ENCODE measurements around the gene SLC26A8.
"Not testable (repeated sequence)": the region's sequence is repeated elsewhere in the genome, so short reads cannot be mapped to it uniquely, and the experiment has no call there.

SLC26A8 gene

DNA sequence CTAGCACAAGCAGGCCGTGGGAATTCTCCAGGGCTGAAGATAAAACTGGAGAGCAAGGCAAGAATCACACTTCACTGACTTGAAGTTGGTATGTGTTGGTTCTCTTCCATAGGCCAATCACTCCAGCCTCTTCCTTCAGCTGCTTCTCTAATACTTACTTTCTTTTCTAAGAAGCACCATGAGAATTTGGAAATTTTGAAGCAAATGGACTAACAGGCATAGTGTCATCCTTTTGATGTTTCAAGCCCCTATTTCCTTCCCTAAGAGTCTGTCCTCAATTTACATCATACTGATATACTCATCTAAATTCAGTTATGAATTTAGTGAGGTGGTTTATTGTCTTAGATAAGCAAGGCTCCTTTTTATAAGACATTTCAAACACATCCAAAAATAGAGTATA, 24.0 kb downstream of the SLC26A8 start:
- DNase-seq: no peak

- DNase-seq: no peak
These were observed 31.3 kb downstream of the SLC26A8 start for GRCh38 chr6:35993150-35993549.

- DNase-seq: not testable (repeated sequence)
These were observed 36.4 kb downstream of the SLC26A8 start for GRCh38 chr6:35988047-35988446.

DNA sequence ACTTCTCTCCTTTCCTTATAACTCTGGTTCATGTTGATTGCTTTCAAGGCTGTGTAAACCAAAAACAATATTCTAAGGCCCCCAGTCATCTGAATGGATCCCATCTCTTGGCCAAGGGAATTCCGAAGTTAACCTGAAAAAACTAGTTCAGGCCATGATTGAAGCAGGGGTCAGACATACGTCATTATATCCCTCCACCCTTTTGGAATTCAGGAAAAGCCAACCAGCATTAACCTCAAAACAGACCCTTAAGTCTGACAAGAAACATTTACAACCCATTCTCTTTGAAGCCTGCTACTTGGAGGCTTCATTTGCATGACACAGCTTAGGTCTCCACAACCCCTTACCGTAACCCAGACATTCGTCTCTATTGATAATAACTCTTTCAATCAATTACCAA, 39.7 kb downstream of the SLC26A8 start:
- no peak for DNase-seq

GRCh38 chr6:35980991-35981645, 43.3 kb downstream of the SLC26A8 start:
- DNase-seq: no peak

GRCh38 chr6:35980126-35980525, 44.3 kb downstream of the SLC26A8 start:
- not testable (repeated sequence) for DNase-seq

GRCh38 chr6:35977308-35977707, 47.1 kb downstream of the SLC26A8 start:
- DNase-seq: no peak

- no peak for DNase-seq
These were observed 50.7 kb downstream of the SLC26A8 start for GRCh38 chr6:35973670-35974222.

- no peak for DNase-seq
These were observed 51.7 kb downstream of the SLC26A8 start for GRCh38 chr6:35972471-35973367.

DNA sequence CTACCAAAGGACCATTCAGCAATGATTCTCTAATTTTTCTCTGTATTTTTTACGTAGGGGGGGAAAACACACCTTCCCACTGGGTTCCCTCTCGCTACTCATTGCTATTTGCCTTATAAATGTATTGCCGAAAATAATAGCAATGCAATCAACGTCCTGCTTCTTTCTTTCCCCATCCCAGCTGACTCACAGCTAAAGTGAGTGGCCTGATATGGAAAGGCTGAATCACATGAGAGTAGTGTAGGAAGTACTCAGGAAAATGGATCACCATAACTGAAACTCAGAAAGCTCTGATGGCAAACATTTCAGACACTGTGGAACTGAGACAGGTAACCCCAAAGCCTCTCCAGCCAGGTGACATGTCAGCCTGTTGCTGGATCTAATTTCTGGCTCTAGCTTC, 54.3 kb downstream of the SLC26A8 start:
- no peak for DNase-seq

DNA sequence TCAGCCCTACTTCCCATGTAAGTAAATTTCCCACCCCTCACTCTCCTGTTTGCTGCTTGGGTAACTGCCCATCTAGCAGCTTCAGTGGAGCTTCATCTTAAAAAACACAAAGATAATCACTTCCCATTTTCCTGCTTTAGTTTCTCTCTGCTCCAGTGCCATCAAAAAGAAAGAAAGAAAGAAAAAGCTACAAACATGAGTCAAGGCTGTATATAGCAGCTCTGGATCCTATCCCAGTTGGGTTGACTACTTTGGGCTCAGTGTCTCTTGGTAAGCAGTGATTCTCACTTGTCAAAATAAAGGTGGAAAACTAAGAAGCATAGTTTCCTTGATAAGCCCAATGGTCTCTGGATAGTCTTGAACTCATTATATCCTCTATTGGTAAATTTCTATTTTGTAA, 54.8 kb downstream of the SLC26A8 start:
- no peak for DNase-seq

DNA sequence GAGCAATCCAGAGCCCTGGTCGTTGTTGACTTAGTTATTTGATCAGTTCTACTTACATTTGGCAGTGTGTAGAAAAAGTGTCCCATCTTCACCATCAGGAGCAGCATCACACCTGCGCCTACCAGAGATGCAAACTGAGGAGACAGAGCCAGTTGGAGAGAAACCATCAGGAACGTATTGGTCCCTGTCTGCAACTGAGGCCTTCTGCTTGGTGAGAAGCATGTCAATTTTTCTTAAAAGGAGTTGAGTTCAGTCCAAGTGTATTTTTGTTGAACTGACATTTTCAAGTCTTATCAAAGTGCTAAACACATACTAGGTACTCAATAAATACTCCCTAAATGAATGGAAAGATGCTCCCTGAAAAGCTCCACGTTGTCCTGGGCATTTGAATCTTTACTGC, 55.6 kb downstream of the SLC26A8 start:
- DNase-seq: no peak

- peak in 1 of 2 donors; percentile 33 for DNase-seq
These were observed 57.2 kb downstream of the SLC26A8 start for GRCh38 chr6:35967076-35967774.

DNA sequence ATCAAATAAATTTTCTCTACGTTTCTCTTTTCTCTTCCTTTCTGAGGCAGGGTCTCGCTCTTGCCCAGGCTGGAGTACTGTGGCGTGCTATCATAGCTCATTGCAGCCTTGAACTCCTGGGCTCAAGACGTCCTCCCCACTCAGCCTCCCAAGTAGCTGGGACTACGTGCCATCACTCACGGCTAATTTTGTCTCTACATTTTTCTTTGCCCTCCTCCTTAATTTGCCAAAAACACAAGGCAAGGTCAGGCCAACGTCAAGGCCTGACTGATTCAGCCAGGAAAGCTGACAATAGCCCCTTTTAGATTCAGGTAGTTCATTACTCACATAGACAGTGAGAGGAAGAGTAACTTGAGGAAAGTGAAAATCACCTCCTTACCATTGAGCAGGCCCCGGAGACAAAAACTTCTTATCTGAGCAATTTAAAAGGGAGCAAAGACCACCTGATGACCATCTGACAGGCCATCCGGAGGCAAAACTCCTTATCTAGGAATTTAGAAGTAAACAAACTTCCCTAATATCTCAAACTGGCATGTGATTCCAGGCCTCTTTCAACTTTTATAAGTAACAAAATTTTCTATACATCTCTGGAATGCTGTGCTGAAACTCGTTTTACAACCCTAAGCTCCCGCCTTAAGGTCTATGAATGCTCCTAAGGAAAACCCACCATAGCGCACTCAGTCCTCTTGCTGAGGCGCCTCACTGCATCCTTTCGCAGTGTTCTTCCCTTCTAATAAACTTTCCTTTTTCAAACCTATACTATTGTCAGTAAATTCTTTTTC, 61.5 kb downstream of the SLC26A8 start:
- DNase-seq: no peak

GRCh38 chr6:35960187-35960586, 64.3 kb downstream of the SLC26A8 start:
- DNase-seq: no peak

GRCh38 chr6:35955970-35956369, 68.5 kb downstream of the SLC26A8 start:
- DNase-seq: no peak

- DNase-seq: no peak
These were observed 68.9 kb downstream of the SLC26A8 start for GRCh38 chr6:35955521-35955920.

GRCh38 chr6:35955071-35955470, 69.4 kb downstream of the SLC26A8 start:
- DNase-seq: no peak

- DNase-seq: no peak
These were observed 70.1 kb downstream of the SLC26A8 start for GRCh38 chr6:35954333-35954732.

- no peak for DNase-seq
These were observed 75.7 kb downstream of the SLC26A8 start for GRCh38 chr6:35948725-35949124.

DNA sequence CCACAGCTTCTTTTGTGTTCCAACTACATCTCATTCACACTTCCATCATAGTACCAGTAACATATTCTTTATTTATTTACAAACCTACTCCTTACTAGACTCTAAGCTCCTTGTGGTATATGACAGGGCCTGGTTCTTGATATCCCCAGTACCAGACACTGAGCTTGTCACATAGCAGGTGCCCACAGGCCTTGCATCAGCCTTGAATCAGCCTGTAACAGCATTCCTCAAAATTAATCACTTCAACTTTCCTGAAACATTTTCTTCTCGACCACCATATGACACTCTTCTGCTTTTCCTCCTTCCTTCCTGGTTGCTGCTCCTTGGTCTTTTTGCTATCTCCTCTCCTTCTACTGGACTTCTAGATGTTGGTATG, 78.8 kb downstream of the SLC26A8 start:
- DNase-seq: no peak

GRCh38 chr6:35943390-35943789, 81.1 kb downstream of the SLC26A8 start:
- DNase-seq: no peak

- DNase-seq: no peak
These were observed 82.1 kb downstream of the SLC26A8 start for GRCh38 chr6:35942355-35942754.

All from hippocampal formation (tissue), 2 donors.